Measurements from ENCODE around the gene AQP7.
"Not testable (repeated sequence)": the region's sequence is repeated elsewhere in the genome, so short reads cannot be mapped to it uniquely, and the experiment has no call there.

AQP7 gene

DNA sequence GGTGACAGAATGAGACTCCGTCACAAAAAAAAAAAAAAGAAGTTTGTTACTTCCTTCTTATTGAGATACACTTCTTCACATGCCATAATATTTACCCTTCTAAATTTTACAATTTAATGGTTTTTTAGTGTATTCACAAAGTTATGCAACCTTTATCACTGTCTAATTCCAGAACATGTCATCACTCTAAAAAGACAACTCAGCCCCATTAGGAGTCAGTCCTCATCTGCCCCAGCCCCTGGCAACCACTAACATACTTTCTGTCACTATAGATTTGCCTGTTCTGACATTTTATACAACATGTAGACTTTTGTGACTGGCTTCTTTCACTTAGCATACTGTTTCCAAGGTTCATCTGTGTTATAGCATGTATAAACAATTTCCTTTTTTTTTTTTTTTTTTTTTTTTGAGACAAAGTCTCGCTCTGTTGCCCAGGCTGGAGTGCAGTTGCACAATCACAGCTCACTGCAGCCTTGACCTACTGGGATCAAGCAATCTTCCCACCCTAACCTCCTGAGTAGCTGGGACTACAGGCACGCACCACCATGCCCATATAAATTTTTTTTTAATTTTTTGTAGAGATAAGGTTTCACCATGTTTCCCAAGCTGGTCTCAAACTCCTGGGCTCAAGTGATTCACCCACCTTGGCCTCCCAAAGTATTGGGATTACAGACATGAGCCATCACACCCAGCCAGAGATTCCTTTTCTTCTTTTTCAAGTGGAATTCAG lies 27.1 kb upstream of the AQP7 start:
- H3K36me3 ChIP-seq (ENCODE audit: control insufficient read depth, low read depth, low read length): no peaks in the 10 kb centered on the region
- H3K4me1 ChIP-seq (ENCODE audit: control insufficient read depth, low read depth, low read length): no peaks in the 10 kb centered on the region
- H3K27ac ChIP-seq (ENCODE audit: low read length): no peak overlapping the region
- no peak overlapping the region for H3K4me3 ChIP-seq (ENCODE audit: low read length)
- no peaks in the 10 kb centered on the region for H3K9me3 ChIP-seq (ENCODE audit: control insufficient read depth, low read depth, low read length)
- no peak overlapping the region for H3K9ac ChIP-seq (ENCODE audit: low read length)
- no peaks in the 10 kb centered on the region for H3K27me3 ChIP-seq (ENCODE audit: control insufficient read depth, insufficient read depth, low read length)

DNA sequence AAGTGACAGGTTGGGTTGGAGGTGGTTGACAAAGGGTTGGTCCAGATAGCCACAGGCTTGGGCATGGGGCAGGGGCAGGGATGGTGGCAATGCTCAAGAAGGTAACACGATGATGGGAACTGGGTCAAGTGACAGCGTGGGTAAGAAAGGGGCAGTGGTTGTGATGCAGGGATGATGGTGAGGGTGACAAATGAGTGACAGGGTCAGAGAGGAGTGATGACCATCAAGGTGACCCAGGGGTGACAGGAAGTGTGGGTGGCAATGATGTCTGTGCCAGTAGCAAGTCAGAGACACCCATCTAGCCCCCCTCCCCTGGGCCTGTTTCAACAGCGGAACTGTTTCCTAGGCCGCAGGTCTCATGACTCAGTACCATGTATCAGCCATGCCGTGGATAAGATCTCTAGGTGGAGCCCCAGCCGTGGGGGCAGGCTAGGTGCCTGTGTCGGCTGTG lies 24.5 kb upstream of the AQP7 start:
- Histone ChIP-seq H3K9me3 (ENCODE audit: control insufficient read depth, low read depth, low read length) (no peaks in the 10 kb centered on the region), H3K4me3 (ENCODE audit: low read length) (no peak overlapping the region), H3K4me1 (ENCODE audit: control insufficient read depth, low read depth, low read length) (no peaks in the 10 kb centered on the region), H3K27ac (ENCODE audit: low read length) (no peak overlapping the region), H3K27me3 (ENCODE audit: control insufficient read depth, insufficient read depth, low read length) (no peaks in the 10 kb centered on the region), H3K9ac (ENCODE audit: low read length) (no peak overlapping the region), H3K36me3 (ENCODE audit: control insufficient read depth, low read depth, low read length) (no peaks in the 10 kb centered on the region)

DNA sequence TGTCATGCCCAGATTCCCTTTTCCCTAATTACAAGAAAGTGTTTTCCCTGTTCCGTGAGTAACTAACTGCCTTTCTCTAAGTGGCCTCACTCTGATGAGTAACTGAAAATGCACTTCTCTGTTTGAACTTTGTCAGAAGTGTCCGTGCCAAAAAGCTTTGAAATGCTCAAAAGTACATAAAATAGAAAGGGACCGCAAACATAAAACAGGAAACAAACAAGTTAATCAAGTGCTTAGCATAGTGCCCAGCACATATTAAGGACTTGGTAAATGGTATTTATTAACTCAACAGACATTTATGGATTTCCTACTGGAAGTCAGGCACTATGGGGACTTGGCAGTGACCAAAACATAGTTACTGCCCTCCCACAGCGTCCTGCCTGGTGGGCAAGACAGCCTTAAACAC lies 22.8 kb upstream of the AQP7 start:
- H3K4me1 ChIP-seq (ENCODE audit: control insufficient read depth, low read depth, low read length): no peaks in the 10 kb centered on the region
- no peaks in the 10 kb centered on the region for H3K27me3 ChIP-seq (ENCODE audit: control insufficient read depth, insufficient read depth, low read length)
- H3K9me3 ChIP-seq (ENCODE audit: control insufficient read depth, low read depth, low read length): no peaks in the 10 kb centered on the region
- H3K36me3 ChIP-seq (ENCODE audit: control insufficient read depth, low read depth, low read length): no peaks in the 10 kb centered on the region
- H3K27ac ChIP-seq (ENCODE audit: low read length): no peak overlapping the region
- no peak overlapping the region for H3K4me3 ChIP-seq (ENCODE audit: low read length)
- no peak overlapping the region for H3K9ac ChIP-seq (ENCODE audit: low read length)

DNA sequence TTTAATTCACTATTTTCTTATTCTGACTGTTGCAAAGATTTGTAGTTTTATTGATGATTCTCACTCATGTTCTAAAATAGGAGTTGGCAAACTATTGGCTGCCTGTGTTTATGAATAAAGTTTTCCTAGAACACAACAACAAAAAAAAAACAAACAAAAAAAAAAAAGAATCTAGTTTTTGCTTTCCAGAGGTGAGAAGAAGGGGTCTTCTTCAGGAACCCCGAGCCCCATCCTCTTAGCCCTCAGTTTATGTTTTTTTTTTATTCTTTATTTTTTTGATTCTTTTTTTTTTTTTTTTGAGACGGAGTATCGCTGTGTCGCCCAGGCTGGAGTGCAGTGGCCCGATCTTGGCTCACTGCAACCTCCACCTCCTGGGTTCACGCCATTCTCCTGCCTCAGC lies 22.1 kb upstream of the AQP7 start:
- not testable (repeated sequence) for H3K4me1 ChIP-seq (ENCODE audit: control insufficient read depth, low read depth, low read length); H3K36me3 ChIP-seq (ENCODE audit: control insufficient read depth, low read depth, low read length); H3K27ac ChIP-seq (ENCODE audit: low read length); H3K9me3 ChIP-seq (ENCODE audit: control insufficient read depth, low read depth, low read length); H3K4me3 ChIP-seq (ENCODE audit: low read length); H3K27me3 ChIP-seq (ENCODE audit: control insufficient read depth, insufficient read depth, low read length); H3K9ac ChIP-seq (ENCODE audit: low read length)

DNA sequence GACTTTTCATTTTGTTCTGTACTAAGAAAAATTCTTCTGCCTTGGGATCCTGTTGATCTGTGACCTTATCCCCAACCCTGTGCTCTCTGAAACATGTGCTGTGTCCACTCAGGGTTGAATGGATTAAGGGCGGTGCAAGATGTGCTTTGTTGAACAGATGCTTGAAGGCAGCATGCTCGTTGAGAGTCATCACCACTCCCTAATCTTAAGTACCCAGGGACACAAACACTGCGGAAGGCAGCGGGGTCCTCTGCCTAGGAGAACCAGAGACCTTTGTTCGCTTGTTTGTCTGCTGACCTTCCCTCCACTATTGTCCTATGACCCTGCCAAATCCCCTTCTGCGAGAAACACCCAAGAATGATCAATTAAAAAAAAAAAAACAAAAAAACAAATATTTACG lies 21.7 kb upstream of the AQP7 start:
- not testable (repeated sequence) for H3K36me3 ChIP-seq (ENCODE audit: control insufficient read depth, low read depth, low read length); H3K27me3 ChIP-seq (ENCODE audit: control insufficient read depth, insufficient read depth, low read length); H3K9ac ChIP-seq (ENCODE audit: low read length); H3K4me3 ChIP-seq (ENCODE audit: low read length); H3K4me1 ChIP-seq (ENCODE audit: control insufficient read depth, low read depth, low read length); H3K9me3 ChIP-seq (ENCODE audit: control insufficient read depth, low read depth, low read length); H3K27ac ChIP-seq (ENCODE audit: low read length)

DNA sequence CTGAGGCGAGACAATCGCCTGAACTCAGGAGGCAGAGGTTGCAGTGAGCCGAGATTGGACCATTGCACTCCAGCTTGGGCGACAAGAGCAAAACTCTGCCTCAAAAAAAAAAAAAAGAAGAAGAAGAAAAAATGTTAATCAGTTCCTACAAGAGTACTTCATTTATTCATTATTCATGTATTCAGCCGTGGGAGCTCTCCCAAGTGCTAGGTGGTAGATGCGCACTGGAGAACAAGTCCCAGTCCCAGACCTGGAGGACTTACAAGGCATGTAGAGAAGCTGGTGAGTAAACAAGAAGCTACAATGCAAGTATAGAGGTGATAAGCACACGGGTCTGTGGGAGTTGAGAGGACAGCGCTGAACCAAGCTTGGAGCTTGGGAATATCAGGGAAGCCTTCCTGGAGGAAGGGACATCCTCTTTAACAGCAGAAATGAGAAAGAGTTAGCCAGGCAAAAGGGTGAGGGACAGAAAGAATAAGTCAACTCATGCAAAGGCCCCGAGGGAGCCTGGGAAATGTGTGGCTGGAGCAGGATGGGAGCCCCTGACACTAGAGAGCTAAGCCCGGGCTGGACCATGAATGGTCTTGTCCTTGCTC lies 17.4 kb upstream of the AQP7 start:
- no peaks in the 10 kb centered on the region for H3K9me3 ChIP-seq (ENCODE audit: control insufficient read depth, low read depth, low read length)
- H3K4me1 ChIP-seq (ENCODE audit: control insufficient read depth, low read depth, low read length): peaks cover 3% of the 10 kb centered on the region
- no peaks in the 10 kb centered on the region for H3K27me3 ChIP-seq (ENCODE audit: control insufficient read depth, insufficient read depth, low read length)
- no peak overlapping the region for H3K4me3 ChIP-seq (ENCODE audit: low read length)
- no peak overlapping the region for H3K9ac ChIP-seq (ENCODE audit: low read length)
- no peaks in the 10 kb centered on the region for H3K36me3 ChIP-seq (ENCODE audit: control insufficient read depth, low read depth, low read length)
- no peak overlapping the region for H3K27ac ChIP-seq (ENCODE audit: low read length)

DNA sequence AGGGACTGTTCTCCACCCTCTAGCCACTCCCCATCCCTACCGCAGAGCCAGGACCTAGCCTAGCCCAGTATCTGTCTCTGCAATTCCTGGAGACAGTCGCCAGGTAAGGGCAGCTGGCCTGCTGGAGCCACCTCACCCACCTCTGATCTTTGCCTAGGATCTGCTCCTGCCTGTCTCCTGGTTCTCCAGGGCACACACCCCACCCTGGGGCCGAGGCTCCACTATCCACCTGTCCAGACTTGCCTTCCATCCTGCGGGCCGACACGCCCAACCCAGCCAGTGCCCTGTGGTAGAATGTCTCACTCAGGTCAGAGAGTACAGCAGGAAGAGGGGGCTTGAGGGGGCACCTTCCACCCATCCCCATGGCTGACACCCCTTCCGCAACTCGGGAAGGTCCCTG lies 15.7 kb upstream of the AQP7 start:
- Histone ChIP-seq H3K9me3 (ENCODE audit: control insufficient read depth, low read depth, low read length) (no peaks in the 10 kb centered on the region), H3K4me1 (ENCODE audit: control insufficient read depth, low read depth, low read length) (peaks cover 3% of the 10 kb centered on the region), H3K27me3 (ENCODE audit: control insufficient read depth, insufficient read depth, low read length) (no peaks in the 10 kb centered on the region), H3K4me3 (ENCODE audit: low read length) (no peak overlapping the region), H3K36me3 (ENCODE audit: control insufficient read depth, low read depth, low read length) (no peaks in the 10 kb centered on the region), H3K27ac (ENCODE audit: low read length) (no peak overlapping the region), H3K9ac (ENCODE audit: low read length) (no peak overlapping the region)

DNA sequence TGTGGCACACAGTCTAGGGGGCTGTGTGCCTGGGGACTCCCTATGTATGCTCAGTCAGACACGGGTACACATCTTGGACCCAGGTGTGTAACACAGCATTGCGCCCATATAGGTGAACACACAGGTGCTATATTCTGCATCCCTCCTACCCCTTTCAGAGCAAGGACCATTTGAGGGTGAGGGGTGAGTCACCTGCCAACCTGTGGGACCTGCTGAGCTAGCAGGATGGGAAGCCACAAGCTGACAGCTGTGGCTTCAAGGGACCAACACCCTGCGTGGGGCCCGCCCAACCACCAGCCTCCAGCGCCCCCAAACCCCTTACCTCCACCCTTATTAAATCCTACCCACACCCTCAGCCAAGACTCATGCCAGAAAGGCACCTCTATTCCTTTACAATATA lies 14.6 kb upstream of the AQP7 start:
- no peak overlapping the region for H3K4me3 ChIP-seq (ENCODE audit: low read length)
- H3K9ac ChIP-seq (ENCODE audit: low read length): no peak overlapping the region
- peaks cover 3% of the 10 kb centered on the region for H3K4me1 ChIP-seq (ENCODE audit: control insufficient read depth, low read depth, low read length)
- no peaks in the 10 kb centered on the region for H3K9me3 ChIP-seq (ENCODE audit: control insufficient read depth, low read depth, low read length)
- H3K27me3 ChIP-seq (ENCODE audit: control insufficient read depth, insufficient read depth, low read length): no peaks in the 10 kb centered on the region
- no peaks in the 10 kb centered on the region for H3K36me3 ChIP-seq (ENCODE audit: control insufficient read depth, low read depth, low read length)
- H3K27ac ChIP-seq (ENCODE audit: low read length): no peak overlapping the region

DNA sequence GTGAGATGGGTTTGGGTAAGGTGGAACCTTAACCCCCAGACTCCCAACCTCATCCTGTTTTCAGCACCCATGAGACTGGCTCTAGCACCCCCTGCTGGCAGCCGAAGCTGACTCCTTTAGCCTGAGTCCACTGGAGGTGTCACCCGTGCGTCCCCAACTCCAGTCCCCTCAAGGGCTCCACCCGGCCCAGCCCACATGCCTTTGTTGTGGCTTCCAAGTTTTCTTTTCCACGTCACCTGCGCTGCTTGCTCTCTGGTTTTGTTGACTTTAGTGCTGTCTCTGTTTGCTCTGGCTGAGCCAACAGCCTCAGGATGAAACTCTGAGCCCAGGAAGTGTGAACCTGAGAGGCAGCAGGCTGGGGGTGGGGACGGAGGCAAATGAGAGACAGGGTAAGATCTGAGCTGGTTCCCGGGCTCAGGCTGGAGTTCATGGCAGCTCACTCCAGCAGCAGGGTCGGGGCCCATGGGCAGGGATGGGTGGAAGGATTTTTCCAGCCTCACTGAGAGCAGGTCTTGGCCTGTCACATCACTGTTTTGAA lies 13.2 kb upstream of the AQP7 start:
- Histone ChIP-seq H3K9ac (ENCODE audit: low read length) (no peak overlapping the region), H3K36me3 (ENCODE audit: control insufficient read depth, low read depth, low read length) (no peaks in the 10 kb centered on the region), H3K4me3 (ENCODE audit: low read length) (no peak overlapping the region), H3K27me3 (ENCODE audit: control insufficient read depth, insufficient read depth, low read length) (no peaks in the 10 kb centered on the region), H3K9me3 (ENCODE audit: control insufficient read depth, low read depth, low read length) (no peaks in the 10 kb centered on the region), H3K4me1 (ENCODE audit: control insufficient read depth, low read depth, low read length) (peaks cover 3% of the 10 kb centered on the region), H3K27ac (ENCODE audit: low read length) (no peak overlapping the region)

DNA sequence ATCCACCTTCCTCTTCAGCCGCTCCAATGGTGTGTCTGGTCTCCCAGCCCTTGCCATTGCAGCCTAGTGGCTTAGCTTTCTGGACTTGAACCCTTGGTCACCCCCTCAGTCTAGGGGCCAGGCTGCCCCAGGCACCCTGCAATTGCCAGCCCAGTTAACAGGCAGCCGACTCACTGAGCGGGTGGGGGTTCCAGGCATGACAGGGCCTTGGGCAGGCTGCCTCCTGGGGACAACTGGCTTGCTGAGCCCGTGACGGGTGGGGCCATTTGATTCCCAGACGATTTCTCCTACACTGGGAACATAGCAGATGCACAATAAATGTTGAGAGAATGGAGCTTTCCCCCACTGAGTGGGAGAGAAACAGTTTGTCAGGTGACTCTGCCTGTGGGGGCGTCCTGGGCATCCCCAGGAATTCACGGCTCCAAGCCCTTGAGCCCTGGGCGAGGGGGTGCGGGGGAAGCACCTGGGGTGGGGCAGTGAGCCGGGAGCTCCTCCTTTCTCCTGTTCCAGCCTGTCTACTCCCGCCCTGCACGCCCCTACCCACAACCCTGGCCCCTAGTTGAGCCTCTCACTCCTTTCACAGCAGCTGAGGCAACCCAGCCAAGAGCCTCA lies 12.6 kb upstream of the AQP7 start:
- H3K36me3 ChIP-seq (ENCODE audit: control insufficient read depth, low read depth, low read length): no peaks in the 10 kb centered on the region
- no peaks in the 10 kb centered on the region for H3K9me3 ChIP-seq (ENCODE audit: control insufficient read depth, low read depth, low read length)
- H3K27ac ChIP-seq (ENCODE audit: low read length): no peak overlapping the region
- H3K4me1 ChIP-seq (ENCODE audit: control insufficient read depth, low read depth, low read length): peaks cover 3% of the 10 kb centered on the region
- no peak overlapping the region for H3K9ac ChIP-seq (ENCODE audit: low read length)
- no peaks in the 10 kb centered on the region for H3K27me3 ChIP-seq (ENCODE audit: control insufficient read depth, insufficient read depth, low read length)
- no peak overlapping the region for H3K4me3 ChIP-seq (ENCODE audit: low read length)

DNA sequence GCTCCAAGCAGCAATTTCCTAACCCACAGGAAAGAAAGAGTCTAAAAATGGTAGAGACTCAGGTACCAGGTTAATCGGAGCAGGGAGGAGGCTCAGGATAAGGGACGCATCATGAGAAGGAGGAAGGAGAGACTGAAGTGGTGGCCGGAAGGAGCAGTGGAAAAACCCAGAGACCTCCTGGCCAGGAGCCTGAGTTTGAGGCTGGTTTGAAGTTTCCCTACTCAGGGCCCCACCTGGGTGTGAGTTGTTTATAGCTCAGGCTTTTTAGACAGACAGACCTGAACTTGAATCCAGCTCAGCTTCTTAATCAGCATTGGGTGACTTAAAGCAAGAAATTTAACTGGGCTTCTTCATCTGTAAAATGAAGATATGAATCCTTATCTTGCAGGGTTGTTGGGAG lies 11.9 kb upstream of the AQP7 start:
- H3K27me3 ChIP-seq (ENCODE audit: control insufficient read depth, insufficient read depth, low read length): no peaks in the 10 kb centered on the region
- no peaks in the 10 kb centered on the region for H3K9me3 ChIP-seq (ENCODE audit: control insufficient read depth, low read depth, low read length)
- no peak overlapping the region for H3K4me3 ChIP-seq (ENCODE audit: low read length)
- H3K4me1 ChIP-seq (ENCODE audit: control insufficient read depth, low read depth, low read length): peaks cover 3% of the 10 kb centered on the region
- H3K9ac ChIP-seq (ENCODE audit: low read length): no peak overlapping the region
- no peak overlapping the region for H3K27ac ChIP-seq (ENCODE audit: low read length)
- no peaks in the 10 kb centered on the region for H3K36me3 ChIP-seq (ENCODE audit: control insufficient read depth, low read depth, low read length)

DNA sequence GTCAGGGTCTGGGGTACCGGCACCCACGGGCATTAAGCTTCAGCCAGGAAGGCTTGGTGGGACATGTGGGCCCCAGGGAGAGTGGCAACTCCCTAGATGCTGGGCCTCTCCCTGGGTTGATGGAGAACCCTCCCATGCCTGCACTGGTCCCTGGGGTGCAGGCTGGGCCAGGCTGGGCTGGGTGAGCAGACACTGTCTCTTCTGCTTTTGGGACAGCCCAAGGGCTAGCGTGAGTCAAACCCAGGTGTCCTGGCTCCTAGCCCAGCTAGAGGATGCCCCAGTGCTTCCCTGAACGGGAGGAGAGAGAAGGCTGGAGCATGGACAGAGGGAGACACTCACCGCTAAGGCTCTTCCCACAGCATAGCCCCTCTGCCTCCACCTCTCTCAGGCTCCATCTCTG lies 5.7 kb upstream of the AQP7 start:
- Histone ChIP-seq H3K9ac (ENCODE audit: low read length) (no peak overlapping the region), H3K27ac (ENCODE audit: low read length) (no peak overlapping the region), H3K36me3 (ENCODE audit: control insufficient read depth, low read depth, low read length) (no peaks in the 10 kb centered on the region), H3K4me3 (ENCODE audit: low read length) (no peak overlapping the region), H3K9me3 (ENCODE audit: control insufficient read depth, low read depth, low read length) (no peaks in the 10 kb centered on the region), H3K27me3 (ENCODE audit: control insufficient read depth, insufficient read depth, low read length) (no peaks in the 10 kb centered on the region), H3K4me1 (ENCODE audit: control insufficient read depth, low read depth, low read length) (no peaks in the 10 kb centered on the region)

Measured in iPS-18a (cell line).